ENCODE results near the gene NDE1.

Gene NDE1

GRCh38 chr16:15714393-15715172 is 64.5 kb downstream of the NDE1 start:
- no peaks in the 10 kb centered on the region for H3K27me3 ChIP-seq (replicated peaks; ENCODE audit: insufficient read depth, low read length)
- no peak for DNase-seq
- H2AFZ ChIP-seq (ENCODE audit: low read length), result no peak overlapping the region
- no peaks in the 10 kb centered on the region for H3F3A ChIP-seq (ENCODE audit: insufficient read depth, low read length)
- H3K79me2 ChIP-seq (ENCODE audit: low read length), result 0 out of 2 replicates have a peak, but pooled peaks cover 3% of the 10 kb centered on the region
- H3K9me3 ChIP-seq (replicated peaks; ENCODE audit: insufficient read depth, low read length), result no peaks in the 10 kb centered on the region
- H3K9me2 ChIP-seq (replicated peaks; ENCODE audit: insufficient read depth, low read length), result no peaks in the 10 kb centered on the region
- no peak for TF ChIP-seq EZH2 (optimal IDR thresholded peaks at IDR 0.05; ENCODE audit: low read depth, low read length)
- no peak for TF ChIP-seq CTCF (IDR thresholded peaks at IDR 0.05; ENCODE audit: low read length)
- no peak for TF ChIP-seq EZH2phosphoT487 (IDR thresholded peaks at IDR 0.05; ENCODE audit: low read length)
- H3K27ac ChIP-seq (ENCODE audit: low read length), result no peak overlapping the region
- no peak overlapping the region for H3K9ac ChIP-seq (ENCODE audit: low read length)
- H4K20me1 ChIP-seq (ENCODE audit: insufficient read depth, low read length), result no peaks in the 10 kb centered on the region
- no peaks in the 10 kb centered on the region for H3K36me3 ChIP-seq (replicated peaks; ENCODE audit: insufficient read depth, low read length)
- no peaks in the 10 kb centered on the region for H3K4me1 ChIP-seq (ENCODE audit: low read length)
- no peak overlapping the region for H3K4me2 ChIP-seq (ENCODE audit: low read depth, low read length)
- no peak overlapping the region for H3K4me3 ChIP-seq (ENCODE audit: low read length)

- H3K9ac ChIP-seq (ENCODE audit: low read length), result no peak overlapping the region
- no peak overlapping the region for H3K27ac ChIP-seq (ENCODE audit: low read length)
- H3F3A ChIP-seq (ENCODE audit: insufficient read depth, low read length), result no peaks in the 10 kb centered on the region
- H4K20me1 ChIP-seq (ENCODE audit: insufficient read depth, low read length), result no peaks in the 10 kb centered on the region
- H3K4me3 ChIP-seq (ENCODE audit: low read length), result no peak overlapping the region
- no peak for DNase-seq
- no peak overlapping the region for H3K4me2 ChIP-seq (ENCODE audit: low read depth, low read length)
- H3K9me3 ChIP-seq (replicated peaks; ENCODE audit: insufficient read depth, low read length), result no peaks in the 10 kb centered on the region
- no peaks in the 10 kb centered on the region for H3K4me1 ChIP-seq (ENCODE audit: low read length)
- no peak overlapping the region for H2AFZ ChIP-seq (ENCODE audit: low read length)
- H3K36me3 ChIP-seq (replicated peaks; ENCODE audit: insufficient read depth, low read length), result no peaks in the 10 kb centered on the region
- no peaks in the 10 kb centered on the region for H3K79me2 ChIP-seq (ENCODE audit: low read length)
- H3K9me2 ChIP-seq (replicated peaks; ENCODE audit: insufficient read depth, low read length), result no peaks in the 10 kb centered on the region
- TF ChIP-seq EZH2 (optimal IDR thresholded peaks at IDR 0.05; ENCODE audit: low read depth, low read length) (no peak), EZH2phosphoT487 (IDR thresholded peaks at IDR 0.05; ENCODE audit: low read length) (no peak), CTCF (IDR thresholded peaks at IDR 0.05; ENCODE audit: low read length) (no peak)
- no peaks in the 10 kb centered on the region for H3K27me3 ChIP-seq (replicated peaks; ENCODE audit: insufficient read depth, low read length)
Observed at GRCh38 chr16:15715221-15715620, 65.2 kb downstream of the NDE1 start.

- no peak overlapping the region for H3K4me3 ChIP-seq (ENCODE audit: low read length)
- no peak for DNase-seq
- H3F3A ChIP-seq (ENCODE audit: insufficient read depth, low read length), result no peaks in the 10 kb centered on the region
- H3K27me3 ChIP-seq (replicated peaks; ENCODE audit: insufficient read depth, low read length), result no peaks in the 10 kb centered on the region
- H3K9ac ChIP-seq (ENCODE audit: low read length), result no peak overlapping the region
- no peaks in the 10 kb centered on the region for H3K79me2 ChIP-seq (ENCODE audit: low read length)
- no peak overlapping the region for H3K27ac ChIP-seq (ENCODE audit: low read length)
- no peaks in the 10 kb centered on the region for H3K4me1 ChIP-seq (ENCODE audit: low read length)
- H3K36me3 ChIP-seq (replicated peaks; ENCODE audit: insufficient read depth, low read length), result no peaks in the 10 kb centered on the region
- H3K9me2 ChIP-seq (replicated peaks; ENCODE audit: insufficient read depth, low read length), result no peaks in the 10 kb centered on the region
- no peak for TF ChIP-seq EZH2 (optimal IDR thresholded peaks at IDR 0.05; ENCODE audit: low read depth, low read length)
- TF ChIP-seq EZH2phosphoT487 (IDR thresholded peaks at IDR 0.05; ENCODE audit: low read length), result no peak
- no peak for TF ChIP-seq CTCF (IDR thresholded peaks at IDR 0.05; ENCODE audit: low read length)
- no peak overlapping the region for H3K4me2 ChIP-seq (ENCODE audit: low read depth, low read length)
- no peaks in the 10 kb centered on the region for H4K20me1 ChIP-seq (ENCODE audit: insufficient read depth, low read length)
- H3K9me3 ChIP-seq (replicated peaks; ENCODE audit: insufficient read depth, low read length), result no peaks in the 10 kb centered on the region
- no peak overlapping the region for H2AFZ ChIP-seq (ENCODE audit: low read length)
Observed at GRCh38 chr16:15716694-15717447, 66.8 kb downstream of the NDE1 start.
